Ishikawa (cell line): ENCODE results near the gene LPAR3.

Source experiments
- CEBPB ChIP-seq: IDR thresholded peaks from 2 replicates; pipeline ENCODE4 v1.6.1; 2012
- CREB1 ChIP-seq: IDR thresholded peaks from 2 replicates; pipeline ENCODE4 v1.6.1; 2012; ENCODE audit warnings: low read depth
- EGR1 ChIP-seq: IDR thresholded peaks from 2 replicates; pipeline ENCODE4 v1.6.1; 2012
- EP300 ChIP-seq: IDR thresholded peaks from 2 replicates; pipeline ENCODE4 v1.6.1; 2012; ENCODE audit warnings: borderline replicate concordance
- FOXM1 ChIP-seq: IDR thresholded peaks from 2 replicates; pipeline ENCODE4 v1.6.1; 2012; ENCODE audit warnings: low read depth, borderline replicate concordance
- MAX ChIP-seq: IDR thresholded peaks from 2 replicates; pipeline ENCODE4 v1.6.1; 2012
- NFIC ChIP-seq: IDR thresholded peaks from 2 replicates; pipeline ENCODE4 v1.6.1; 2012
- RAD21 ChIP-seq: IDR thresholded peaks from 2 replicates; pipeline ENCODE4 v1.6.1; 2012; ENCODE audit warnings: low read depth
- REST ChIP-seq: IDR thresholded peaks from 2 replicates; pipeline ENCODE4 v1.6.1; 2012; ENCODE audit warnings: low read depth, mild to moderate bottlenecking
- TAF1 ChIP-seq: IDR thresholded peaks from 2 replicates; pipeline ENCODE4 v1.6.1; 2012; ENCODE audit warnings: low read depth, mild to moderate bottlenecking
- TCF12 ChIP-seq: IDR thresholded peaks from 2 replicates; pipeline ENCODE4 v1.6.1; 2012; ENCODE audit warnings: low read depth
- TEAD4 ChIP-seq: IDR thresholded peaks from 2 replicates; pipeline ENCODE4 v1.6.1; 2012
- USF1 ChIP-seq: IDR thresholded peaks from 2 replicates; pipeline ENCODE4 v1.6.1; 2012
- YY1 ChIP-seq: IDR thresholded peaks from 2 replicates; pipeline ENCODE4 v1.6.1; 2012; ENCODE audit warnings: low read depth
- ZBTB7A ChIP-seq: IDR thresholded peaks from 2 replicates; pipeline ENCODE4 v1.6.1; 2012; ENCODE audit warnings: low read depth

Gene LPAR3

GRCh38 chr1:84792421-84792820 is 100.6 kb downstream of the LPAR3 start:
- TF ChIP-seq YY1 = no peak
- no peak for TF ChIP-seq CREB1
- no peak for TF ChIP-seq ZBTB7A
- no peak for TF ChIP-seq MAX
- no peak for TF ChIP-seq FOXM1
- TF ChIP-seq USF1 = no peak
- no peak for TF ChIP-seq EP300
- no peak for TF ChIP-seq TAF1
- TF ChIP-seq REST = no peak
- no peak for TF ChIP-seq EGR1
- TF ChIP-seq RAD21 = no peak
- TF ChIP-seq NFIC = no peak
- no peak for TF ChIP-seq CEBPB
- TF ChIP-seq TEAD4 = no peak
- TF ChIP-seq TCF12 = no peak

- no peak for TF ChIP-seq EGR1
- TF ChIP-seq ZBTB7A = no peak
- no peak for TF ChIP-seq TAF1
- no peak for TF ChIP-seq CEBPB
- TF ChIP-seq REST = no peak
- no peak for TF ChIP-seq RAD21
- no peak for TF ChIP-seq TEAD4
- TF ChIP-seq FOXM1 = no peak
- TF ChIP-seq MAX = no peak
These were observed 104.0 kb downstream of the LPAR3 start for GRCh38 chr1:84789014-84789413.

- no peak for TF ChIP-seq TAF1
- no peak for TF ChIP-seq MAX
- no peak for TF ChIP-seq EGR1
- no peak for TF ChIP-seq YY1
- TF ChIP-seq TCF12 = no peak
- TF ChIP-seq NFIC = no peak
- no peak for TF ChIP-seq EP300
- TF ChIP-seq ZBTB7A = no peak
- TF ChIP-seq USF1 = no peak
- TF ChIP-seq RAD21 = no peak
- no peak for TF ChIP-seq REST
- TF ChIP-seq CREB1 = no peak
These were observed 107.6 kb downstream of the LPAR3 start for GRCh38 chr1:84785271-84786036.

GRCh38 chr1:84782881-84783280 is 110.1 kb downstream of the LPAR3 start:
- TF ChIP-seq MAX = no peak
- TF ChIP-seq REST = no peak
- no peak for TF ChIP-seq FOXM1
- TF ChIP-seq USF1 = no peak
- no peak for TF ChIP-seq EGR1
- no peak for TF ChIP-seq CEBPB
- TF ChIP-seq CREB1 = no peak
- TF ChIP-seq ZBTB7A = no peak
- no peak for TF ChIP-seq YY1
- TF ChIP-seq EP300 = no peak
- TF ChIP-seq TAF1 = no peak
- no peak for TF ChIP-seq NFIC
- no peak for TF ChIP-seq TEAD4
- TF ChIP-seq TCF12 = no peak
